CD4-positive, CD25-positive, alpha-beta regulatory T cell (primary cell): ENCODE data around the gene TPCN1. TPM values are rescaled to one million over a fixed set of nuclear protein-coding genes. Genes with fewer than 3 reads are reported as not detected.
A peak's percentile ranks its signal among the peaks of the same experiment; 100 is the strongest.

Experiments
- ATAC-seq, 2 donors: fragments of 150-1000 bp; cut with Tn5 transposase; one replicate each; pipeline ENCODE4 v1.10.0; 2021; ENCODE audit warnings: low read depth in 2 of 2, moderate number of reproducible peaks in 2 of 2, moderate library complexity in 1 of 2
- DNase-seq, 3 donors: peaks; one replicate each; pipeline versions ENCODE4 v3.0.0 to v3.0.0-alpha.2; 2012 to 2022; ENCODE audit warnings: mixed read lengths in 1 of 3
- H3K27ac ChIP-seq: one replicate; pipeline ENCODE4 v1.7.0; 2013; ENCODE audit warnings: mild to moderate bottlenecking, low read length; ENCODE audit not compliant: insufficient read depth, poor library complexity, severe bottlenecking
- H3K27me3 ChIP-seq: one replicate; pipeline ENCODE4 v1.7.0; 2013; ENCODE audit warnings: low read length; ENCODE audit not compliant: control insufficient read depth, insufficient read depth
- H3K36me3 ChIP-seq: one replicate; pipeline ENCODE4 v1.7.0; 2013; ENCODE audit warnings: mild to moderate bottlenecking, low read length, moderate library complexity; ENCODE audit not compliant: control insufficient read depth, insufficient read depth
- H3K4me1 ChIP-seq: 2 replicates; pipeline ENCODE4 v1.7.0; 2013; ENCODE audit warnings: mild to moderate bottlenecking, low read length; ENCODE audit not compliant: insufficient read depth, control insufficient read depth, poor library complexity, severe bottlenecking
- H3K4me3 ChIP-seq: one replicate; pipeline ENCODE4 v1.7.0; 2013; ENCODE audit warnings: low read depth, mild to moderate bottlenecking, low read length, moderate library complexity
- H3K9me3 ChIP-seq, 2 experiments: 1 replicate in 1 of 2; 2 replicates in 1 of 2; pipeline ENCODE4 v1.7.0; 2013; ENCODE audit warnings: low read length in 2 of 2, mild to moderate bottlenecking in 1 of 2, moderate library complexity in 1 of 2; ENCODE audit not compliant: control insufficient read depth in 2 of 2
- H3K27ac Mint-ChIP-seq, 3 donors: one replicate each; pipeline ENCODE4 v1.8.0; 2020 to 2022; ENCODE audit warnings: mild to moderate bottlenecking in 3 of 3, mixed read lengths in 3 of 3, moderate library complexity in 2 of 3
- H3K27me3 Mint-ChIP-seq: one replicate; pipeline ENCODE4 v1.8.0; 2022; ENCODE audit warnings: mild to moderate bottlenecking, mixed read lengths
- H3K36me3 Mint-ChIP-seq: one replicate; pipeline ENCODE4 v1.8.0; 2020; ENCODE audit warnings: mixed read lengths
- H3K4me1 Mint-ChIP-seq, 4 donors: one replicate each; pipeline ENCODE4 v1.8.0; 2020 to 2022; ENCODE audit warnings: mixed read lengths in 4 of 4, mild to moderate bottlenecking in 1 of 4
- H3K4me3 Mint-ChIP-seq, 4 donors: one replicate each; pipeline ENCODE4 v1.8.0; 2020 to 2022; ENCODE audit warnings: mild to moderate bottlenecking in 4 of 4, mixed read lengths in 4 of 4, moderate library complexity in 3 of 4
- H3K9me3 Mint-ChIP-seq, 7 donors: one replicate each; pipeline ENCODE4 v1.8.0; 2020 to 2022; ENCODE audit warnings: mixed read lengths in 7 of 7, mild to moderate bottlenecking in 3 of 7, moderate library complexity in 2 of 7
- polyA plus RNA-seq, 4 donors: library from polyadenylated mRNA; unstranded; fragments of 300-500 nt; fragmentation: Illumina TruSeq; gene quantifications; one replicate each; pipeline ENCODE4 v1.2.3, GENCODE V29; 2021
- total RNA-seq: library from RNA; stranded (reverse); gene quantifications from one replicate; pipeline ENCODE4 v1.2.3, GENCODE V29; 2022

TPCN1 gene
- 44.9 TPM for total RNA-seq
- 1 to 10 TPM; 5.2 to 9.5 (median 8.4) TPM for polyA plus RNA-seq

DNA sequence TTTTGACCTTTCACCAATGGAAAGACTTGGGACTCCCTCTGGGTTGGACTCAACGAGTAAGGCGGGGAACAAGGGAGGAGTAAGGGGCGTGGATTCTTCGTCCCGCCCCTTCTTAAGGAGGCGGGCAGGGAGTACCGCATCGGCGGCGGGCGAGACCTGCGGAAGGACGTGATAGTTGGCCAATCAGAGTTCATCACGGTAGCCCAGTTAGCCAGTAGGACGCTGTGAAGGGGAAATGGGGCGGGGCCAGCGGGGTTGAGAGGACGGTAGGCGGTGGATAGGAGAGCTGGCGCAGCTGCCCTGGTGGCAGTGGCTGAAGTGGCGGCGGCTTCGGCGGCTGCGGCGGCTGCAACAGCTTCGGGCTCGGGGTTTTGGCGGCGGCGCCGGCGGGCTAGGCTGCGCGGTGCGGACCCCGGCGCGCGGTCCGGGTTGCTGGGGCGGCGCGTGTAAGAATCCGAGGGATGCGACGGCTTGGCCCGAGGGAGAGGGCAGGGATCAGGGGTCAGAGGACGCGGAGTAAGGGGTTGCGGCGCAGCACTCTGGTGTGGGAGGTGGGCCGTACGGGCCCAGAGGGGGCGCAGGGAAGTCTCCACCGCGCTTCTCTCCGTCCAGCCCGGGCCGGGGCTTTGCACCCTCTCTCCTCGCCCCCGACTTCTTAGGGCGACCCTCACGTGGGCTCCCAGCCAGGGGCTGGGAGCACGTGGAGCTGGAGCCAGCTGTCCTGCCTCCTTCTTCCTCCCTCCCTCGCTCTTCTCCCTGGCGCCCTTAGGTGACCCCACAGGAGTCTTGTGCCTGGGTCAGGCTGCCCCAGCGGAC lies at the start of gene TPCN1:
Gene TPCN1 (plus strand): TSS at position 284 of the 816 bp plus-strand sequence. CDS start 5,389 bp downstream, outside the sequence.
- DNase-seq (peak; percentile 99 to 100 (median 100)), ATAC-seq (peak; percentile 94 to 95)
- peak within 1 kb of the TSS; percentile 74 for H3K27ac ChIP-seq
- peaks cover 9 to 39% (median 25%) of the 10 kb centered on the region in 4 donors for H3K4me1 Mint-ChIP-seq
- no peaks in the 10 kb centered on the region for H3K9me3 Mint-ChIP-seq
- H3K36me3 ChIP-seq: no peaks in the 10 kb centered on the region
- peak within 1 kb of the TSS; percentile 86 to 98 (median 94) for H3K4me3 Mint-ChIP-seq
- peaks cover 5% of the 10 kb centered on the region for H3K36me3 Mint-ChIP-seq
- no peaks in the 10 kb centered on the region for H3K27me3 ChIP-seq
- H3K4me1 ChIP-seq: peaks cover 30% of the 10 kb centered on the region
- H3K4me3 ChIP-seq: peak within 1 kb of the TSS; percentile 81
- H3K27ac Mint-ChIP-seq: peak within 1 kb of the TSS; percentile 74 to 97 (median 89)
- H3K27me3 Mint-ChIP-seq: peaks cover 7% of the 10 kb centered on the region
- H3K9me3 ChIP-seq: no peaks in the 10 kb centered on the region

DNA sequence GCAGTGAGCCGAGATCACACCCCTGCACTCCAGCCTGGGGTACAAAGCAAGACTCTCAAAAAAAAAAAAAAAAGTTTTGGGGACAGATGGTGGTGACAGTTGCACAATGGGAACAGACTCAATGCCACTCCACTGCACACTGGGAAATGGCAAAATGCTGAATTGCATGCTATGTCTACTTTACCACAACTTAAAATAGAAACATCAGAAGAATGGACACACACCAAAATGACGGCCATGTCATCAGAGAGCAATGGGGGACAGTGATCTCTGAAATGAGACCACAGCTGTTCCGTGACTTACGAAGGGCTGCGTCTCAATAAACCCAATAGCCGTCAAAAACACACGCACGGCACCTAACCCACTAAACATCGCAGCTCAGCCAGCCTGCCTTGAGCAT lies 49.7 kb upstream of the TPCN1 start:
- Histone ChIP-seq H3K4me1 (no peaks in the 10 kb centered on the region), H3K36me3 (peaks cover 81% of the 10 kb centered on the region), H3K27ac (no peak overlapping the region), H3K27me3 (no peaks in the 10 kb centered on the region), H3K9me3 (no peaks in the 10 kb centered on the region), H3K4me3 (no peak overlapping the region)
- Mint-ChIP-seq H3K4me1 (peaks cover 5 to 10% (median 7%) of the 10 kb centered on the region in 4 donors), H3K36me3 (peaks cover 44% of the 10 kb centered on the region), H3K9me3 (no peaks in the 10 kb centered on the region), H3K27ac (no peak overlapping the region), H3K4me3 (no peak overlapping the region), H3K27me3 (no peaks in the 10 kb centered on the region)
- DNase-seq: no peak
- ATAC-seq: no peak

DNA sequence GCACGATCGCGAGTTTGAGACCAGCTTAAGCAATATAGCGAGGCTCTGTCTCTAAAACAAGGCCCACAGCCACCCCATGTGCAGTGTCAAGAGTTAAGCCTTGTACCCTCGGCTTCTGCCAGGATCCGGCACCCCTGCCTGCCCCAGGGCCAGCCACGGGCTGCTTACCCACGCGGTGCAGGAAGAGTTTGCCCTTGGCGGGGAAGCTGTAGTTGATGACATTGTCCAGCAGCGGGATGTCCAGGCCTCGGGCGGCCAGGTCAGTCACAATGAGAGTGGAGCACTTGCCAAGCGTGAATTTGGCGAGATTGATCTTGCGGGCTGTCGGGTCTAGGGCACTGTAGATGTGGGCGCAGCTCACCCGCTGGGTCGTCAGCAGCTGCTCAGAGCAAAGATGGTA lies 49.1 kb upstream of the TPCN1 start:
- no peaks in the 10 kb centered on the region for H3K4me1 ChIP-seq
- no peak overlapping the region for H3K4me3 ChIP-seq
- Mint-ChIP-seq H3K9me3 (no peaks in the 10 kb centered on the region), H3K36me3 (peaks cover 50% of the 10 kb centered on the region), H3K4me3 (peak overlapping the region in 1 of 4 donors; percentile 52), H3K27ac (no peak overlapping the region), H3K27me3 (no peaks in the 10 kb centered on the region), H3K4me1 (peaks cover 5 to 10% (median 7%) of the 10 kb centered on the region in 4 donors)
- no peak for DNase-seq
- H3K27ac ChIP-seq: no peak overlapping the region
- H3K9me3 ChIP-seq: no peaks in the 10 kb centered on the region
- no peaks in the 10 kb centered on the region for H3K27me3 ChIP-seq
- peaks cover 82% of the 10 kb centered on the region for H3K36me3 ChIP-seq
- ATAC-seq: no peak

DNA sequence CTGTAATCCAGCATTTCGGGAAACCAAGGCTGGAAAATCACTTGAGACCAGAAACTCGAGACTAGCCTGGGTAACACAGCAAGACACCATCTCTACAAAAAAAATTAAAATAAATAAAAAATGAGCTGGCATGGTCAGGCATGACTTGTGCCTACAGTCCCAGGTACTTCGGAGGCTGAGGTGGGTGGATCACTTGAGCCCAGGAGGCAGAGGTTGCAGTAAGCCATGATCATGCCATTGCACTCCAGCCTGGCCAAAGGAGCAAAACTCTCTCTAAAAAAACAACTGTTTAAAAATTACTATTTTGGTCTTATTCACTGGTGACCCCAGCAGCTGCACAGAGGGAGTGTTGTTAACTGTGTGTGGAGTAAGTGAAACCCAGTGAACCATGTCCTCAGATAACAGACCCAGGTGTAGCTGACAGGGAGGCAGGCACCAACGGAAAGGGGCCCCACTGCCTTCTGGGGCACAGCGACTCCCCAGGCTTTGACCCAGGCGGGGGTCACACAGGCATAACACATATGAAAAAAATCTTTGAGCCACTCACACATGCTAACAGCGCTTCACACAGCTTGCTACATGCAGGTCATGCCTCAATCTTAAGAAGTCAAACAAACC lies 48.1 kb upstream of the TPCN1 start:
- Histone ChIP-seq H3K9me3 (no peaks in the 10 kb centered on the region), H3K36me3 (peaks cover 83% of the 10 kb centered on the region), H3K4me1 (no peaks in the 10 kb centered on the region), H3K4me3 (no peak overlapping the region), H3K27ac (no peak overlapping the region), H3K27me3 (no peaks in the 10 kb centered on the region)
- Mint-ChIP-seq H3K9me3 (no peaks in the 10 kb centered on the region), H3K36me3 (peaks cover 59% of the 10 kb centered on the region), H3K4me1 (peaks cover 5 to 10% (median 7%) of the 10 kb centered on the region in 4 donors), H3K27me3 (no peaks in the 10 kb centered on the region), H3K4me3 (no peak overlapping the region), H3K27ac (no peak overlapping the region)
- DNase-seq (no peak), ATAC-seq (no peak)

DNA sequence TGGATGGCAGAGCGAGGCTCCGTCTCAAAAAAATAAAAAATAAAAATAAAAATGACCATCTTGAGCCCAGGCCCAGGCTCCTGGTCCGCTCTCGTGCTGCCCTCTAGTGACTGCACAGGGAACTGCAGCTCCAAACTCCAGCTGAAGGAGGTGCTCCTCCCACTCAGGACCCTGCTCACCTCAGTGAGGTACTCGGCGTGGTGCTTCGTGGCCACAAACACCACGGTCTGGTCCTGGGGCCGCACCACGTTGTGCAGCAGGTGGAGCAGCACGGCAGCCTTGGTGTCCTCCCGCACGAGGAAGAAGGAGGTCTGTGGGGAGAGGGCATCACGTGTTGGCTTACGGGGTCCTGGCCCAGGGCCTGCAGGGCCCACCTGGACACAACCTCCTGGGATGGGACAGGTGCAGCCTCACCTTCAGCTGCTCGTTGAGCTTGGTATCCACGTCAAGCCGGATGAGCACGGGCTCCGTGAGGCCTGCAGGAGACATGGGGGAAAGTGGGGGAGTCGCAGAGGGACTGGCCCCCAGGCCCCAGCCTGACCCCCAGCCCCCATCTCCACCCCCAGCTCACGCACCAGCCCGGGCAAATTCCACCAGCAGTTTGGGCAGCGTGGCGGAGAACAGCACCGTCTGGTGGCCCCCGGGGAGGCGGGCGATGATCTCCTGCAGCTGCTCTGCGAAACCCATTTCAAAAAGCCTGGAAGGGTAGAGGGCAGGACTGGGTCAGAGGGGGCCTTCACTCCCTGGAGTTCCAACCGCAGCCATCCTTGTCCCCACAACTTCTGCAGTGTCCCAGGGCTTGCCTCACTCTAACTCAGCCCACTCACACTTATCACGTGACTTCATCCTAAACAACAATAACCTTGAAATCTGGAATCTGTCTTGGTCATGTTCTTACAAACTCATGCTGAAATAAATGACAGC lies 46.5 kb upstream of the TPCN1 start:
- Histone ChIP-seq H3K27me3 (no peaks in the 10 kb centered on the region), H3K4me3 (no peak overlapping the region), H3K36me3 (peaks cover 86% of the 10 kb centered on the region), H3K27ac (no peak overlapping the region), H3K9me3 (no peaks in the 10 kb centered on the region), H3K4me1 (no peaks in the 10 kb centered on the region)
- ATAC-seq (peak; percentile 79 to 81), DNase-seq (peak; percentile 63 to 74 (median 65))
- Mint-ChIP-seq H3K4me3 (no peak overlapping the region), H3K36me3 (peaks cover 66% of the 10 kb centered on the region), H3K9me3 (no peaks in the 10 kb centered on the region), H3K4me1 (peaks cover 5 to 10% (median 7%) of the 10 kb centered on the region in 4 donors), H3K27ac (no peak overlapping the region), H3K27me3 (no peaks in the 10 kb centered on the region)

DNA sequence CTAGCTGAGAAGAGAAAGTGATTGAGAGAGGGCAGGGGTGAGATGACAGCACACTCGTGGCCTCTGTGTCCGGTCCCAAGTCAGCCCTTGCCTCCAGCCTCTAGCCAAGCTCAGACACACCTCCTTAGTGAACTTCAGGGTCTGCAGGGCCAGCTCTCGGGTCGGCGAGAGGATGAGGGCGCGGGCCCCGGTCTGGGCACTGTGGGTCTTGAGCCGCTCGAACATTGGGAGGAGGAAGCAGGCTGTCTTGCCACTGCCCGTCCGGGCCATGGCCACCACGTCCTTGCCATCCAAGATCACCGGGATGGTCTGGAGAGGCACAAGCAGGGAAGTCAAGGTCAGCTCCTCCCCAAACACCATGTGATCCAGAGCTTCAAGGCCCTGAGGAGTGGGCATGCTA lies 42.2 kb upstream of the TPCN1 start:
- Histone ChIP-seq H3K27me3 (no peaks in the 10 kb centered on the region), H3K4me3 (no peak overlapping the region), H3K27ac (no peak overlapping the region), H3K9me3 (no peaks in the 10 kb centered on the region), H3K36me3 (peaks cover 63% of the 10 kb centered on the region), H3K4me1 (peaks cover 10% of the 10 kb centered on the region)
- Mint-ChIP-seq H3K27ac (no peak overlapping the region), H3K27me3 (no peaks in the 10 kb centered on the region), H3K9me3 (no peaks in the 10 kb centered on the region), H3K4me1 (peaks cover 0 to 37% (median 13%) of the 10 kb centered on the region in 4 donors), H3K36me3 (peaks cover 41% of the 10 kb centered on the region), H3K4me3 (peak overlapping the region in 1 of 4 donors; percentile 60)
- ATAC-seq (no peak), DNase-seq (no peak)

DNA sequence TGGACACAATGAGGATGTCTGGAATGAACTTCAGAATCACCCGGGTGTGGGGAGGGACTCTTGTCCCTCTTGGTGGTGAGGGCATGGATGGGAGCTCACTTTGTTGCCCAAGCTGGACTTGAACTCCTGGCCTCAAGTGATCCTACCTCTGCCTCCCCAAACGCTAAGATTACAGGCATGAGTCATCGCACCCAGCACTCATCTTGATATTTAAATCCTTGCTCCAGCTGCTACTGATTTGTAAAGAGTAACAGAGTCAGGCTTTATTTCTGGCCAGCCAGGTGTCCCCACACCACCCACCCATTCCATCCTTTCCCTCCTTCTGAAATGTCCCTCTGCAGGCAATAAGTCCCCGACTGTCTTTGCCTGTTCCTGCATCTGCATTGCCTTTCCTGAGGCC lies 40.9 kb upstream of the TPCN1 start:
- Histone ChIP-seq H3K27me3 (no peaks in the 10 kb centered on the region), H3K4me3 (no peak overlapping the region), H3K36me3 (peaks cover 53% of the 10 kb centered on the region), H3K9me3 (no peaks in the 10 kb centered on the region), H3K4me1 (peaks cover 18% of the 10 kb centered on the region), H3K27ac (no peak overlapping the region)
- Mint-ChIP-seq H3K27ac (peak overlapping the region in 1 of 3 donors; percentile 26), H3K36me3 (peaks cover 34% of the 10 kb centered on the region), H3K27me3 (no peaks in the 10 kb centered on the region), H3K4me1 (peaks cover 0 to 39% (median 11%) of the 10 kb centered on the region in 4 donors), H3K9me3 (no peaks in the 10 kb centered on the region), H3K4me3 (peak overlapping the region in 1 of 4 donors; percentile 60)
- ATAC-seq (no peak), DNase-seq (no peak)
